ENCODE data around the gene IL4I1. TPM values are rescaled to one million over a fixed set of nuclear protein-coding genes. Genes with fewer than 3 reads are reported as not detected.

Gene IL4I1
- total RNA-seq, 1 donor from 2014 or later, result 0.12 TPM

- peaks cover 15% of the 10 kb centered on the region for H3K27me3 Mint-ChIP-seq (ENCODE audit: low read depth)
- TF ChIP-seq CTCF (conservative IDR thresholded peaks at IDR 0.05), result no peak
- no peak overlapping the region for H3K27ac Mint-ChIP-seq (ENCODE audit: unreplicated experiment)
These were observed 42.0 kb upstream of the IL4I1 start for GRCh38 chr19:49938662-49939061.

GRCh38 chr19:49937750-49938381, 41.2 kb upstream of the IL4I1 start:
- Mint-ChIP-seq H3K27ac (ENCODE audit: unreplicated experiment) (no peak overlapping the region), H3K27me3 (ENCODE audit: low read depth) (peaks cover 9% of the 10 kb centered on the region)

More at GRCh38 chr19:49938662-49939061, 42.0 kb upstream of the IL4I1 start:
- DNase-seq (ENCODE audit: low read depth, low spot score), result no peak
- Mint-ChIP-seq H3K9me3 (no peaks in the 10 kb centered on the region), H3K4me3 (no peak overlapping the region), H3K4me1 (peaks cover 10% of the 10 kb centered on the region), H3K36me3 (ENCODE audit: low read depth) (no peaks in the 10 kb centered on the region)

GRCh38 chr19:49936549-49936948, 39.9 kb upstream of the IL4I1 start:
- Mint-ChIP-seq H3K9me3 (no peaks in the 10 kb centered on the region), H3K27ac (ENCODE audit: unreplicated experiment) (no peak overlapping the region), H3K36me3 (ENCODE audit: low read depth) (peaks cover 4% of the 10 kb centered on the region), H3K27me3 (ENCODE audit: low read depth) (peaks cover 4% of the 10 kb centered on the region), H3K4me1 (peaks cover 8% of the 10 kb centered on the region), H3K4me3 (peak overlapping the region; percentile 24)
- TF ChIP-seq CTCF (conservative IDR thresholded peaks at IDR 0.05), result no peak
- DNase-seq (ENCODE audit: low read depth, low spot score), result no peak

More at GRCh38 chr19:49937750-49938381, 41.2 kb upstream of the IL4I1 start:
- TF ChIP-seq CTCF (conservative IDR thresholded peaks at IDR 0.05), result peak; percentile 96
- peak; percentile 96 for DNase-seq (ENCODE audit: low read depth, low spot score)
- peaks cover 10% of the 10 kb centered on the region for H3K4me1 Mint-ChIP-seq
- H3K36me3 Mint-ChIP-seq (ENCODE audit: low read depth), result no peaks in the 10 kb centered on the region
- no peak overlapping the region for H3K4me3 Mint-ChIP-seq
- no peaks in the 10 kb centered on the region for H3K9me3 Mint-ChIP-seq

- peaks cover 13% of the 10 kb centered on the region for H3K36me3 Mint-ChIP-seq (ENCODE audit: low read depth)
- peaks cover 5% of the 10 kb centered on the region for H3K9me3 Mint-ChIP-seq
- no peak for TF ChIP-seq CTCF (conservative IDR thresholded peaks at IDR 0.05)
- peaks cover 15% of the 10 kb centered on the region for H3K27me3 Mint-ChIP-seq (ENCODE audit: low read depth)
- DNase-seq (ENCODE audit: low read depth, low spot score), result no peak
- no peak overlapping the region for H3K27ac Mint-ChIP-seq (ENCODE audit: unreplicated experiment)
- peaks cover 20% of the 10 kb centered on the region for H3K4me1 Mint-ChIP-seq
- peak overlapping the region; percentile 8 for H3K4me3 Mint-ChIP-seq
These were observed 37.0 kb upstream of the IL4I1 start for GRCh38 chr19:49933643-49934042.

- Mint-ChIP-seq H3K4me1 (peaks cover 26% of the 10 kb centered on the region), H3K27me3 (ENCODE audit: low read depth) (peaks cover 19% of the 10 kb centered on the region), H3K36me3 (ENCODE audit: low read depth) (peaks cover 17% of the 10 kb centered on the region), H3K9me3 (peaks cover 5% of the 10 kb centered on the region), H3K27ac (ENCODE audit: unreplicated experiment) (no peak overlapping the region), H3K4me3 (no peak overlapping the region)
- no peak for TF ChIP-seq CTCF (conservative IDR thresholded peaks at IDR 0.05)
- DNase-seq (ENCODE audit: low read depth, low spot score), result no peak
These were observed 36.0 kb upstream of the IL4I1 start for GRCh38 chr19:49932731-49933131.

All from neural crest cell (in vitro differentiated cells).